VCaP (cell line): ENCODE results near the gene TMEM26.

Source experiments
- H3K27ac ChIP-seq: fragments of 450-650 bp; 2 replicates; pipeline ENCODE4 v1.5.1; 2017
- CTCF ChIP-seq: fragments of 450-650 bp; conservative IDR thresholded peaks from 2 replicates; pipeline ENCODE4 v1.5.1; 2017; ENCODE audit warnings: mild to moderate bottlenecking, moderate library complexity

TMEM26 gene

GRCh38 chr10:61378865-61379264, 74.3 kb downstream of the TMEM26 start:
- H3K27ac ChIP-seq, result no peak overlapping the region
- TF ChIP-seq CTCF, result no peak

GRCh38 chr10:61376908-61377368, 76.2 kb downstream of the TMEM26 start:
- no peak overlapping the region for H3K27ac ChIP-seq
- no peak for TF ChIP-seq CTCF

- TF ChIP-seq CTCF, result no peak
- no peak overlapping the region for H3K27ac ChIP-seq
These were observed 76.8 kb downstream of the TMEM26 start for GRCh38 chr10:61376377-61376776.

GRCh38 chr10:61366365-61366764, 86.8 kb downstream of the TMEM26 start:
- TF ChIP-seq CTCF, result no peak
- H3K27ac ChIP-seq, result no peak overlapping the region

DNA sequence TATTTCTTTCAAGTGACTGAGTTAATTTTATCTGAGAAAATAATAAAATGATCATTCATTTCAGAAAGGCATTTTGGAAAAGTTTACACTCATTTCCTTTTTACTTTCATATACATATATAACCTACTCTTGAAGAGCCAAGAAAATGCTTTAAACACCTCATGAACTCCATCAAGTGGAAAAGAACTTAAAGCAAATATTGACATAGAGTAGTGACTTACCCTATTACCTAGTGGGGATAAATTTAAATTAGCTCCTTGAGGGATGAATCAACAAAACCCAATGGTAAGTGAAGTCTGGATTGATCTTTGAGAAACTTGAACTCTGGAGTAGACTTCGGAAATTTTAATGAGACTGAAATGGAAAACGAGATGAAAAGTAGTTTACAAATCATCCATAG, 88.6 kb downstream of the TMEM26 start:
- no peak overlapping the region for H3K27ac ChIP-seq
- TF ChIP-seq CTCF, result no peak

GRCh38 chr10:61363006-61363405, 90.2 kb downstream of the TMEM26 start:
- no peak overlapping the region for H3K27ac ChIP-seq
- no peak for TF ChIP-seq CTCF

DNA sequence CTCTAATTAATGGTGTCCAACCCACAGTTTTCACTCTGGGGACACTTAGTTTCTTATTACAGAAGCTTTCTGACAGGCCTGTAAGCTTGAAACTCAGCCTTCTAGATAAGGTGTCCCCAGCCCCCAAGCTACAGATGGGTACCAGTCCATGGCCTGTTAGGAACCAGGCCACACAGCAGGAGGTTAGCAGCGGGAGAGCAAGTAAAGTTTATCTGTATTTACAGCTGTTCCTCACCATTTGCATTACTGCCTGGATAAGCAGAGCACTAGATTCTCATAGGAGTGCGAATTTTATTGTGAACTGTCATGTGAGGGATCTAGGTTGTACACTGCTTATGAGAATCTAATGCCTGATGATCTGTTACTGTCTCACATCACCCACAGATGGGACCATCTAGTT, 93.7 kb downstream of the TMEM26 start:
- H3K27ac ChIP-seq, result no peak overlapping the region
- TF ChIP-seq CTCF, result no peak

DNA sequence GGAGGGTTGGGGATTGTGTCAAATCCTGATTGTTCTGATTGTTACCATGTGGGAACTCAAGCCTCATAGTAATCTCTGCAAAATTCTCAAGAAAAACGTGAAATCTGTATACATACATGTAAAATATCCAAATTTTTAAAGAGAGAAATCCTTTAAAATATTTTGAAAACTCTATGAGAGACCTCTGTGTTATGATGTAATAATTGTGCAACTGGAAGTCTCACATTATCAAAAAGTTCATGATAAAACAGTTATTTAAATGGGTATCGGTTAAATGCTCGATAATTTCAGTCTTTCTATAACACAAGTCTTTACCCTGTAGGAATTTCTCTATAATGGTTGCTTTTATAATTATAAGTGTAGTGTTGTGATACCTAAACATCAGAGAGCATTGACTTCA, 95.5 kb downstream of the TMEM26 start:
- H3K27ac ChIP-seq, result no peak overlapping the region
- TF ChIP-seq CTCF, result no peak
